Tibial artery (tissue), 4 donors: ENCODE results near the gene SLX9.
"Not testable (repeated sequence)": the region's sequence is repeated elsewhere in the genome, so short reads cannot be mapped to it uniquely, and the experiment has no call there.

Experiments
- DNase-seq, 2 donors: peaks; one replicate each; pipeline ENCODE4 v3.0.0-alpha.2; 2019
- H3K27ac ChIP-seq, 2 donors: fragments of 200-600 bp; sonication (generic) in 1 of 2; 1 replicate in 1 of 2; 2 replicates in 1 of 2; pipeline ENCODE4 v1.5.1; 2018 to 2019; ENCODE audit warnings: mild to moderate bottlenecking in 1 of 2
- H3K27me3 ChIP-seq, 2 donors: fragments of 200-600 bp; sonication (generic) in 1 of 2; one replicate each; pipeline versions ENCODE4 v1.5.1 to v1.6.0; 2016 to 2019
- H3K36me3 ChIP-seq, 3 donors: fragments of 200-600 bp; sonication (generic) in 2 of 3; one replicate each; pipeline ENCODE4 v1.5.1; 2016 to 2019; ENCODE audit warnings: mild to moderate bottlenecking in 2 of 3
- H3K4me1 ChIP-seq, 4 donors: fragments of 200-600 bp; sonication (generic) in 2 of 4; 1 replicate in 3 of 4; 2 replicates in 1 of 4; pipeline ENCODE4 v1.5.1; 2016 to 2019
- H3K4me3 ChIP-seq, 2 donors: fragments of 200-600 bp; sonication (generic) in 1 of 2; 1 replicate in 1 of 2; 2 replicates in 1 of 2; pipeline ENCODE4 v1.5.1; 2018 to 2019; ENCODE audit warnings: mild to moderate bottlenecking in 2 of 2
- H3K9me3 ChIP-seq, 3 donors: fragments of 200-600 bp; sonication (generic) in 1 of 3; one replicate each; pipeline ENCODE4 v1.5.1; 2016 to 2019
- CTCF ChIP-seq, 2 experiments: fragments of 200-600 bp in 1 of 2; fragments of 450-650 bp in 1 of 2; IDR thresholded peaks; one replicate each; pipeline ENCODE4 v1.5.1; 2017 to 2019; ENCODE audit warnings: antibody characterized with exemption in 2 of 2, mild to moderate bottlenecking in 1 of 2, moderate library complexity in 1 of 2
- intact Hi-C: fragments of 100-400 bp; cut with DNase I; formaldehyde crosslinking; loops from one replicate; pipeline ENCODE4 v1.15.0; 2023; ENCODE audit warnings: low total_unique reads

Gene SLX9

GRCh38 chr21:44926331-44927101 lies 13.3 kb upstream of the SLX9 start:
- no peak overlapping the region for H3K4me3 ChIP-seq
- H3K27me3 ChIP-seq: peaks cover 0 to 17% of the 10 kb centered on the region in 2 donors
- H3K27ac ChIP-seq: no peak overlapping the region
- H3K36me3 ChIP-seq: no peaks in the 10 kb centered on the region
- no peaks in the 10 kb centered on the region for H3K9me3 ChIP-seq
- no peak for TF ChIP-seq CTCF (IDR thresholded peaks at IDR 0.05)
- H3K4me1 ChIP-seq: peaks cover 0 to 59% (median 32%) of the 10 kb centered on the region in 4 donors
- peak in 1 of 2 donors; percentile 61 for DNase-seq
- intact Hi-C loops: loop anchor here (10.0 kb wide), 1 partner anchor 112 kb away; the partner anchor contains the start of gene SUMO3

- H3K4me1 ChIP-seq: peaks cover 0 to 66% (median 39%) of the 10 kb centered on the region in 4 donors
- TF ChIP-seq CTCF (IDR thresholded peaks at IDR 0.05): no peak
- peaks cover 0 to 24% of the 10 kb centered on the region in 2 donors for H3K27me3 ChIP-seq
- H3K4me3 ChIP-seq: no peak overlapping the region
- intact Hi-C loops: loop anchor here (10.0 kb wide), 1 partner anchor 112 kb away; the partner anchor contains the start of gene SUMO3
- no peaks in the 10 kb centered on the region for H3K36me3 ChIP-seq
- H3K9me3 ChIP-seq: no peaks in the 10 kb centered on the region
- no peak for DNase-seq
- H3K27ac ChIP-seq: no peak overlapping the region
Observed at GRCh38 chr21:44927259-44927586, 12.6 kb upstream of the SLX9 start.

GRCh38 chr21:44927587-44928461 lies 12.0 kb upstream of the SLX9 start:
- intact Hi-C loops: loop anchor here (10.0 kb wide), 1 partner anchor 113 kb away; the partner anchor contains the start of gene SUMO3
- H3K4me1 ChIP-seq: peaks cover 0 to 72% (median 45%) of the 10 kb centered on the region in 4 donors

DNA sequence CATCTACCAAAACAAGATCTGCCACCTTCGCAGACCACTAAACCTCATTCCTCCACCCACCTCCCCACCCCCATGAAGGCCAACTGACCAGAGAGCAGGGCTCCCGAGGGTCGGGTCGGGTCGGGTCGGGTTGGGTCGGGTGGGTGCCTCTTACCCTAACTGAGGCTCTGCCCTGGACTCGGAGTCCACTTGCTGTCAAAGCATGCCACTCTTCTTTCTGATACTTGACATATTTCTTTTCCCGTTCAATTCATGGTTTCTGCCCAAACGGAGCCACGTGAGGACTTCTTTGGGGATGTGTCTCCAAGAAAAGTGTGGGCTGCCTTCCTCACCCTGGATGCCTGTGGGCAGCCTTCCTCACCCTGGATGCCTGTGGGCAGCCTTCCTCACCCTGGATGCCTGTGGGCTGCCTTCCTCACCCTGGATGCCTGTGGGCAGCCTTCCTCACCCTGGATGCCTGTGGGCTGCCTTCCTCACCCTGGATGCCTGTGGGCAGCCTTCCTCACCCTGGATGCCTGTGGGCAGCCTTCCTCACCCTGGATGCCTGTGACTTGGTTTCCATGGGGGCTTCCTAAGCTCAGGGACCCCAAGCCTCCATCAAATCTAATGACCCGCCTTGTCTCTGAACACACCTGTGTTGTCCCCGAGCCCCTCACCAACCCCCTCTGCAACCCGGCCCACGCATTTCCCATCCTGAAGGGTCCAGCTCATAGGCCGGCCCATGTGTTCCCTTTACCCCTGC lies 11.2 kb upstream of the SLX9 start:
- H3K36me3 ChIP-seq: not testable (repeated sequence)

More at GRCh38 chr21:44927587-44928461, 12.0 kb upstream of the SLX9 start:
- H3K27ac ChIP-seq: no peak overlapping the region
- H3K27me3 ChIP-seq: peaks cover 0 to 30% of the 10 kb centered on the region in 2 donors
- no peak for TF ChIP-seq CTCF (IDR thresholded peaks at IDR 0.05)
- H3K4me3 ChIP-seq: no peak overlapping the region
- H3K9me3 ChIP-seq: no peaks in the 10 kb centered on the region
- no peaks in the 10 kb centered on the region for H3K36me3 ChIP-seq
- peak in 1 of 2 donors; percentile 64 for DNase-seq

GRCh38 chr21:44929242-44929798 lies 10.5 kb upstream of the SLX9 start:
- H3K27me3 ChIP-seq: peaks cover 0 to 45% of the 10 kb centered on the region in 2 donors
- H3K27ac ChIP-seq: no peak overlapping the region
- peaks cover 0 to 79% (median 48%) of the 10 kb centered on the region in 4 donors for H3K4me1 ChIP-seq
- H3K4me3 ChIP-seq: no peak overlapping the region
- no peak for TF ChIP-seq CTCF (IDR thresholded peaks at IDR 0.05)
- H3K36me3 ChIP-seq: no peaks in the 10 kb centered on the region
- intact Hi-C loops: loop anchor here (10.0 kb wide), 1 partner anchor 115 kb away; the partner anchor contains the start of gene SUMO3
- no peaks in the 10 kb centered on the region for H3K9me3 ChIP-seq
- DNase-seq: no peak

More for the DNA sequence above, 11.2 kb upstream of the SLX9 start:
- not testable (repeated sequence) for H3K9me3 ChIP-seq, H3K27ac ChIP-seq, DNase-seq, H3K4me3 ChIP-seq
- Histone ChIP-seq H3K27me3 (peaks cover 0 to 38% of the 10 kb centered on the region in 2 donors), H3K4me1 (peaks cover 0 to 79% (median 48%) of the 10 kb centered on the region in 4 donors)
- intact Hi-C loops: loop anchor here (10.0 kb wide), 1 partner anchor 114 kb away; the partner anchor contains the start of gene SUMO3
